GM10266 (cell line): ENCODE results near the gene ERBB2.
"Not testable (repeated sequence)": the region's sequence is repeated elsewhere in the genome, so short reads cannot be mapped to it uniquely, and the experiment has no call there.

Experiments used
- DNase-seq: peaks from one replicate; pipeline ENCODE4 v3.0.0; 2012; ENCODE audit errors: extremely low spot score
- TF ChIP-seq, protein P1 (sequence below): IDR thresholded peaks from 2 replicates; pipeline ENCODE4 v1.5.1; 2012; ENCODE audit warnings: mild to moderate bottlenecking, low read depth; ENCODE audit not compliant: control insufficient read depth, insufficient read depth; ENCODE audit errors: missing control alignments

The ERBB2 gene

GRCh38 chr17:39709998-39710964 is 10.4 kb downstream of the ERBB2 start:
- DNase-seq = no peak
- TF ChIP-seq, protein P1, sequence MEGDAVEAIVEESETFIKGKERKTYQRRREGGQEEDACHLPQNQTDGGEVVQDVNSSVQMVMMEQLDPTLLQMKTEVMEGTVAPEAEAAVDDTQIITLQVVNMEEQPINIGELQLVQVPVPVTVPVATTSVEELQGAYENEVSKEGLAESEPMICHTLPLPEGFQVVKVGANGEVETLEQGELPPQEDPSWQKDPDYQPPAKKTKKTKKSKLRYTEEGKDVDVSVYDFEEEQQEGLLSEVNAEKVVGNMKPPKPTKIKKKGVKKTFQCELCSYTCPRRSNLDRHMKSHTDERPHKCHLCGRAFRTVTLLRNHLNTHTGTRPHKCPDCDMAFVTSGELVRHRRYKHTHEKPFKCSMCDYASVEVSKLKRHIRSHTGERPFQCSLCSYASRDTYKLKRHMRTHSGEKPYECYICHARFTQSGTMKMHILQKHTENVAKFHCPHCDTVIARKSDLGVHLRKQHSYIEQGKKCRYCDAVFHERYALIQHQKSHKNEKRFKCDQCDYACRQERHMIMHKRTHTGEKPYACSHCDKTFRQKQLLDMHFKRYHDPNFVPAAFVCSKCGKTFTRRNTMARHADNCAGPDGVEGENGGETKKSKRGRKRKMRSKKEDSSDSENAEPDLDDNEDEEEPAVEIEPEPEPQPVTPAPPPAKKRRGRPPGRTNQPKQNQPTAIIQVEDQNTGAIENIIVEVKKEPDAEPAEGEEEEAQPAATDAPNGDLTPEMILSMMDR = no peak

DNA sequence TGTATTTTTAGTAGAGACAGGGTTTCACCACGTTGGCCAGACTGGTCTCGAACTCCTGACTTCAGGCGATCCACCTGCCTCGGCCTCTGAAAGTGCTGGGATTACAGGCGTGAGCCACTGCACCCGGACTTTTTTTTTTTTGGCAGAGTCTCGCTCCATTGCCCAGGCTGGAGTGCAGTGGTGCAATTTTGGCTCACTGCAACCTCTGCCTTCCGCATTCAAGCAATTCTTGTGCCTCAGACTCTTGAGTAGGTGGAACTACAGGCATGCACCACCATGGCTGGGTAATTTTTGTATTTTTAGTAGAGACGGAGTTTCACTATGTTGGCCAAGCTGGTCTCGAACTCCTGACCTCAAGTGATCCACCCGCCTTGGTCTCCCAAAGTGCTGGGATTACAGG is 11.2 kb downstream of the ERBB2 start:
- not testable (repeated sequence) for DNase-seq

GRCh38 chr17:39711851-39712250 is 12.0 kb downstream of the ERBB2 start:
- DNase-seq = no peak
- TF ChIP-seq, protein P1 = no peak

DNA sequence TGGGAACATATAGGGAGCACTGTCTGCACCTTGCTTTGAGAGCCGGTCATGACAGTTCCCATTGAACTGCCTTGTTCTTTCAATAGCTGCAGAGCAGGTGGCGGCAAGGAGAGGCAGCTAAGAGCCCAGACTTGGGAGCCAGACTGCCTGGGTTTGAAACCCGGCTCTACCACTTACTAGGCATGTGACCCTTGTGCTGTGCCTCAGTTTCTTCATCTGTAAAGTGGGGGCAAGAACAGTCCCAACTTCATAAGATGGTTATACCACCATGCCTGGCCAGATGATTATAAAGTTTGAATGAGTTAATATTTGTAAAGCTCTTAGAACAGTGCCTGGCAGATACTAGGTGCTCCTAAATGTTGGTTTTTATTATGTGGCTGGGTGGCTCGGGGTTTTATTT is 14.4 kb downstream of the ERBB2 start:
- TF ChIP-seq, protein P1 = no peak
- DNase-seq = no peak

DNA sequence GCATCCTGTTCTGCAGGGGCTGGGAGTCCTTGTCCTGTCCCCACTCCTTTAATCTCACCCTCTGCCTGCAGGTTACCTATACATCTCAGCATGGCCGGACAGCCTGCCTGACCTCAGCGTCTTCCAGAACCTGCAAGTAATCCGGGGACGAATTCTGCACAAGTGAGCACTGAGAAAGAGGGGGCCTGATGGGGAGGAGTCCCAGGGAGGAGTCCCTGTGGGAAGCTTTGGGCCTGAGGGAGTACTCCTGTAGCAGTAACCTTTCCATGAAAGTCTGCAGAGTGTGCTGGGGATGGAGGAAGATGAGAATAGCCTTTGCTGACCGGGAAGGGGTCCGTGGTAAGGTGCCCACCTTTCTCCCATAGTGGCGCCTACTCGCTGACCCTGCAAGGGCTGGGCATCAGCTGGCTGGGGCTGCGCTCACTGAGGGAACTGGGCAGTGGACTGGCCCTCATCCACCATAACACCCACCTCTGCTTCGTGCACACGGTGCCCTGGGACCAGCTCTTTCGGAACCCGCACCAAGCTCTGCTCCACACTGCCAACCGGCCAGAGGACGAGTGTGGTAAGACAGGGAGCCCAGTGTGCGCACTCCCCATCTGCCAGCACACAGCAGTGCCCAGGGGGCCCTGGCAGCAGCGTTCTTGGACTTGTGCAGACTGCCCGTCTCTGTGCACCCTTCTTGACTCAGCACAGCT is 15.7 kb downstream of the ERBB2 start:
- TF ChIP-seq, protein P1 = no peak
- DNase-seq = no peak

- TF ChIP-seq, protein P1 = no peak
These were observed 16.4 kb downstream of the ERBB2 start for GRCh38 chr17:39716073-39716818.

GRCh38 chr17:39716879-39717536 is 17.1 kb downstream of the ERBB2 start:
- no peak for DNase-seq

More at GRCh38 chr17:39716073-39716818, 16.4 kb downstream of the ERBB2 start:
- DNase-seq = no peak

More at GRCh38 chr17:39716879-39717536, 17.1 kb downstream of the ERBB2 start:
- TF ChIP-seq, protein P1 = no peak
